Measurements from ENCODE around the gene TERF2IP. TPM values are rescaled to one million over a fixed set of nuclear protein-coding genes. Genes with fewer than 3 reads are reported as not detected.
A peak's percentile ranks its signal among the peaks of the same experiment; 100 is the strongest.

The TERF2IP gene
- total and polyA plus RNA-seq, 2 of the 13 experiments (the other 11 are each of a cell fraction or from before 2014, with no cell fraction given): 26.4 to 50.2 TPM

DNA sequence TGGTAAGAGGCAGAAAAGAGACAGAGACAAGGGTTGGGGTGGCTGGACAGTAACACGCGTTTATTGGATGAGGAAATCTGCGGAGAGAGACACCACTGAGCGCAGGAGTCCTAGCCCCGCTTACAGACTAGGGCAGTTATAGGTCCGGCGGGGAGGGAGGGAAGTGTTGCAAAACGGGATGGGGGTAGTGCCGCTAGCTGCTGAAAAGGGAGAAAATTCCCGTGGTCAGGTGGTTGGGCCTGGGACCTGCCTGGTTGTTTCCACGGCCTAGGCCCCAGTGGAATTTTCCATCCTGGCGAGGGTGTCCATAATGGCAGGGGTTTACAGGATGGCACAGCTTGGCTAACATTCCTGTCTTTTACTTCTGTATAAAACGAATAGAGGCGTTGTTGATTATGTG lies 34.7 kb downstream of the TERF2IP start (continued):
- peak; percentile 66 for TF ChIP-seq XRCC5 (optimal IDR thresholded peaks at IDR 0.05; ENCODE audit: low read length)
- TF ChIP-seq SCMH1 (CRISPR knock-in tag; IDR thresholded peaks at IDR 0.05; ENCODE audit: borderline replicate concordance): no peak
- no peak for TF ChIP-seq ZNF282 (IDR thresholded peaks at IDR 0.05; ENCODE audit: partially characterized antibody)
- TF ChIP-seq, protein P1, sequence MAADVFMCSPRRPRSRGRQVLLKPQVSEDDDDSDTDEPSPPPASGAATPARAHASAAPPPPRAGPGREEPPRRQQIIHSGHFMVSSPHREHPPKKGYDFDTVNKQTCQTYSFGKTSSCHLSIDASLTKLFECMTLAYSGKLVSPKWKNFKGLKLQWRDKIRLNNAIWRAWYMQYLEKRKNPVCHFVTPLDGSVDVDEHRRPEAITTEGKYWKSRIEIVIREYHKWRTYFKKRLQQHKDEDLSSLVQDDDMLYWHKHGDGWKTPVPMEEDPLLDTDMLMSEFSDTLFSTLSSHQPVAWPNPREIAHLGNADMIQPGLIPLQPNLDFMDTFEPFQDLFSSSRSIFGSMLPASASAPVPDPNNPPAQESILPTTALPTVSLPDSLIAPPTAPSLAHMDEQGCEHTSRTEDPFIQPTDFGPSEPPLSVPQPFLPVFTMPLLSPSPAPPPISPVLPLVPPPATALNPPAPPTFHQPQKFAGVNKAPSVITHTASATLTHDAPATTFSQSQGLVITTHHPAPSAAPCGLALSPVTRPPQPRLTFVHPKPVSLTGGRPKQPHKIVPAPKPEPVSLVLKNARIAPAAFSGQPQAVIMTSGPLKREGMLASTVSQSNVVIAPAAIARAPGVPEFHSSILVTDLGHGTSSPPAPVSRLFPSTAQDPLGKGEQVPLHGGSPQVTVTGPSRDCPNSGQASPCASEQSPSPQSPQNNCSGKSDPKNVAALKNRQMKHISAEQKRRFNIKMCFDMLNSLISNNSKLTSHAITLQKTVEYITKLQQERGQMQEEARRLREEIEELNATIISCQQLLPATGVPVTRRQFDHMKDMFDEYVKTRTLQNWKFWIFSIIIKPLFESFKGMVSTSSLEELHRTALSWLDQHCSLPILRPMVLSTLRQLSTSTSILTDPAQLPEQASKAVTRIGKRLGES (CRISPR knock-in tag; IDR thresholded peaks at IDR 0.05; ENCODE audit: borderline replicate concordance): no peak
- no peak for TF ChIP-seq CCDC6 (CRISPR knock-in tag; IDR thresholded peaks at IDR 0.05)
- TF ChIP-seq ZMYM4 (CRISPR knock-in tag; IDR thresholded peaks at IDR 0.05): peak; percentile 43; the same call in 1 of the 2 replicates
- no peak for TF ChIP-seq HNRNPK (IDR thresholded peaks at IDR 0.05; ENCODE audit: low read depth, low read length, poor library complexity, severe bottlenecking)
- TF ChIP-seq, protein P2, sequence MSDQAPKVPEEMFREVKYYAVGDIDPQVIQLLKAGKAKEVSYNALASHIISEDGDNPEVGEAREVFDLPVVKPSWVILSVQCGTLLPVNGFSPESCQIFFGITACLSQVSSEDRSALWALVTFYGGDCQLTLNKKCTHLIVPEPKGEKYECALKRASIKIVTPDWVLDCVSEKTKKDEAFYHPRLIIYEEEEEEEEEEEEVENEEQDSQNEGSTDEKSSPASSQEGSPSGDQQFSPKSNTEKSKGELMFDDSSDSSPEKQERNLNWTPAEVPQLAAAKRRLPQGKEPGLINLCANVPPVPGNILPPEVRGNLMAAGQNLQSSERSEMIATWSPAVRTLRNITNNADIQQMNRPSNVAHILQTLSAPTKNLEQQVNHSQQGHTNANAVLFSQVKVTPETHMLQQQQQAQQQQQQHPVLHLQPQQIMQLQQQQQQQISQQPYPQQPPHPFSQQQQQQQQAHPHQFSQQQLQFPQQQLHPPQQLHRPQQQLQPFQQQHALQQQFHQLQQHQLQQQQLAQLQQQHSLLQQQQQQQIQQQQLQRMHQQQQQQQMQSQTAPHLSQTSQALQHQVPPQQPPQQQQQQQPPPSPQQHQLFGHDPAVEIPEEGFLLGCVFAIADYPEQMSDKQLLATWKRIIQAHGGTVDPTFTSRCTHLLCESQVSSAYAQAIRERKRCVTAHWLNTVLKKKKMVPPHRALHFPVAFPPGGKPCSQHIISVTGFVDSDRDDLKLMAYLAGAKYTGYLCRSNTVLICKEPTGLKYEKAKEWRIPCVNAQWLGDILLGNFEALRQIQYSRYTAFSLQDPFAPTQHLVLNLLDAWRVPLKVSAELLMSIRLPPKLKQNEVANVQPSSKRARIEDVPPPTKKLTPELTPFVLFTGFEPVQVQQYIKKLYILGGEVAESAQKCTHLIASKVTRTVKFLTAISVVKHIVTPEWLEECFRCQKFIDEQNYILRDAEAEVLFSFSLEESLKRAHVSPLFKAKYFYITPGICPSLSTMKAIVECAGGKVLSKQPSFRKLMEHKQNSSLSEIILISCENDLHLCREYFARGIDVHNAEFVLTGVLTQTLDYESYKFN (CRISPR knock-in tag; conservative IDR thresholded peaks at IDR 0.05): no peak
- no peak for TF ChIP-seq CENPT (CRISPR knock-in tag; IDR thresholded peaks at IDR 0.05; ENCODE audit: low read depth)
- 0 out of 2 replicates have a peak, but pooled peaks have one; percentile 34 for TF ChIP-seq PHF21A (CRISPR knock-in tag; IDR thresholded peaks at IDR 0.05)
- no peak for TF ChIP-seq PRMT3 (CRISPR knock-in tag; IDR thresholded peaks at IDR 0.05; ENCODE audit: borderline replicate concordance, low read depth)
- no peak for TF ChIP-seq MED13 (CRISPR knock-in tag; IDR thresholded peaks at IDR 0.05)
- TF ChIP-seq ZBTB1 (CRISPR knock-in tag; IDR thresholded peaks at IDR 0.05; ENCODE audit: borderline replicate concordance): no peak
- no peak for TF ChIP-seq MTF2 (CRISPR knock-in tag; IDR thresholded peaks at IDR 0.05; ENCODE audit: borderline replicate concordance)
- TF ChIP-seq, protein P3, sequence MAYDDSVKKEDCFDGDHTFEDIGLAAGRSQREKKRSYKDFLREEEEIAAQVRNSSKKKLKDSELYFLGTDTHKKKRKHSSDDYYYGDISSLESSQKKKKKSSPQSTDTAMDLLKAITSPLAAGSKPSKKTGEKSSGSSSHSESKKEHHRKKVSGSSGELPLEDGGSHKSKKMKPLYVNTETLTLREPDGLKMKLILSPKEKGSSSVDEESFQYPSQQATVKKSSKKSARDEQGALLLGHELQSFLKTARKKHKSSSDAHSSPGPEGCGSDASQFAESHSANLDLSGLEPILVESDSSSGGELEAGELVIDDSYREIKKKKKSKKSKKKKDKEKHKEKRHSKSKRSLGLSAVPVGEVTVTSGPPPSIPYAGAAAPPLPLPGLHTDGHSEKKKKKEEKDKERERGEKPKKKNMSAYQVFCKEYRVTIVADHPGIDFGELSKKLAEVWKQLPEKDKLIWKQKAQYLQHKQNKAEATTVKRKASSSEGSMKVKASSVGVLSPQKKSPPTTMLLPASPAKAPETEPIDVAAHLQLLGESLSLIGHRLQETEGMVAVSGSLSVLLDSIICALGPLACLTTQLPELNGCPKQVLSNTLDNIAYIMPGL (CRISPR knock-in tag; IDR thresholded peaks at IDR 0.05; ENCODE audit: borderline replicate concordance in 1 of 2, low read depth in 1 of 2): 0 out of 4 replicates have a peak, but pooled peaks of 1 of the 2 experiments have one; percentile 22
- 0 out of 2 replicates have a peak, but pooled peaks have one; percentile 15 for TF ChIP-seq THAP11 (CRISPR knock-in tag; IDR thresholded peaks at IDR 0.05)
- TF ChIP-seq EP300 (IDR thresholded peaks at IDR 0.05; ENCODE audit: low read depth in 2 of 2, low read length in 2 of 2): peak in 1 of 2 experiments; percentile 65; a peak in 1 of 4 replicates
- TF ChIP-seq EP300 (CRISPR knock-in tag; IDR thresholded peaks at IDR 0.05; ENCODE audit: borderline replicate concordance): no peak
- TF ChIP-seq ZNF703 (CRISPR knock-in tag; IDR thresholded peaks at IDR 0.05; ENCODE audit: borderline replicate concordance): no peak
- TF ChIP-seq ZNF572 (CRISPR knock-in tag; IDR thresholded peaks at IDR 0.05): no peak

Measured in HepG2 (cell line).